NCI-H345 treated with DMSO at 0.1 percent for 48 hours (cell line): ENCODE results near the gene PPIE.

ENCODE experiments used
- DNase-seq: peaks from one replicate; lab custom pipeline; 2025; ENCODE audit not compliant: unreplicated experiment; lab: John Stamatoyannopoulos, UW

Gene PPIE

DNA sequence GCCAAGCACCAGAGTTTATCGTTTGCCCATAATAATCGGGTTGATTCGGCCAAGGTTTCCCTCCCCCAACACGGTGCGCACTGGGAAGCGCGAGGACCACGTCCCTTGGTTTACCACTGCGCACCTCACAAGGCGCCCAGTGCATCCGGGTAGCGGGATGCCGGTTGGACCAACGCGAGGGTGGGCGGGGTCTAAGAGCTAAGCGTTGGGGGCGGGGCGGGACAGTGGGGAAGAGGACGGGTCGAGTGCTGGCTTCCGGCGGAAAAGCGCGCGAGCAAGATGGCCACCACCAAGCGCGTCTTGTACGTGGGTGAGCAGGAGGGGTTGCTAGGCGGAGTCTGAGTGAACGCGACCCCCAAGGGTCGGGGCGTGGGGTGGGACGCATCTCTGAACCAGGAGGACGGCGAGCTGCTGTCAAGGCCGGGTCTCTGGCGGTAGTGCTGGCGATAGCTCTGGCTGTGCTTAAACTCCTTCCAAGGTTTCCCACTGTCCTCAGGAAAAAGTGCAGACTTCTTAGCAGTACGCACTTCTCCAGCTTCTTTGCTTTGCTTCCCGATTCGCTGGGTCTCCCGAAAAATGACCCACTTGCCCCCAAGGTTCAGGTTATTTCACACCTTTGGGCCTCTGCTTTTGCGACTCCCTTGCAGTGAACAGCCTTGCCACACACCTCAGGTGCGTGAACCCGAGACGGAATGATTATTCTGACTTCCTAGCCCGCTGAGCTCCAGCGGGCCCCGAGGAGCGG is at the start of gene PPIE:
Gene PPIE (plus strand): TSS at position 261 of the 745 bp plus-strand sequence. CDS start 19 bp downstream, at position 280.
- DNase-seq, result peak; percentile 93

DNA sequence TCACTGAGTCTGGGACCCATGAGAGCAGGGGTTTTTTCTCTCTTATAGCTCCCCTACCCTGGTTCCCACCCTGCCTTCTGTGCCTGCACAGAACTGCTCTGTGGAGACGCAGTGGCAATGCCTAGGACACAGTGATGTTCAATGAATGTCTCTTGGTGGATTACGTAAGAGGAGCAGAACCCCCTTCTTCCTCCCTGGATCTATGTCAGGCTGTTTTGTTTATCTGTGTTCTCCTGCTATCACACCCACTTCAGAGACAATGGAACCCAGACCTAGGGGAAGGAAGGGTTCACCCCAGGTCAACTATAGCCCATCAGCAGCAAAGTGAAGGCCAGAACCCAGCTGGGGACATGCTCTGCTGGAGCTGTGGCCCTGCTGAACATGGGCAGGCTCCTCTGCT is 49.5 kb upstream of the PPIE start:
- DNase-seq, result no peak

DNA sequence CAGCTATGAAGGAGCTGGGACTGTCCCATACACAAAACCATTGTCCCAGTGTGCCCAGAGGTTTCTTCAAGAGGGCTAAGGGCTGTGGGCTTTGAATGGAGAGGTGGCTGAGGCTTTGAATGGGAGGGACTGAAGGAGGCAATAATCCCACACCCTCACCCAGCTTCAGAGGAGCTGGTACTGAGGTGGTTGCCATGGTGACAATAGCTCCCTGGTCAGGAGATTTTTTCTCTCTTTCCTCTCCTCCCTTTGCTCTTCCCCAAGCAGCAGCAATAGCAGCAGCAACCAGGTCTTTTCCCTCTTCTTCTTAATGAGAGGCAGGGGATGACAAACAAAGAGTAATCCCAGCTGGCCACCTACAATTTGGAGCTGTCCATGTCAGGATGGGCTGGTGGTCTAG is 49.0 kb upstream of the PPIE start:
- DNase-seq, result no peak

DNA sequence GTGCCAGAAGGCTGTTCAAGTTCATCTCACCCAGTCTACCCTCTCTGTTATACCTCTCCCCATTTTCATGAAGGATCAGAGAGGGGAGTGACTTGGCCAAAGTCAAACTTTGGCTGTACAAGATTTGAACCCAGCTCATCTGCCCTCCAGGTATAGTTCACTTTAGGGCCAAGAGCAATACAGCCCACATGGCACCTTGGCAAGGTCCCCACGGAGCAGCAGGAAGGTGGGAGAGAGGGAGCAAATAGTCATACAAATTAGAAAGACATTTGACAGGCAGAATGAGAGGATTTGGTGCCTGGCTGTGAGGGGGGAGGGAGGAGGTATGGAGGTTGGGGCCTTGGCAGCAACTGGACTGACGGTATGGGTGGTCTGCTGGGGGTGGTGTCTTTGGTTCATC is 48.5 kb upstream of the PPIE start:
- no peak for DNase-seq

DNA sequence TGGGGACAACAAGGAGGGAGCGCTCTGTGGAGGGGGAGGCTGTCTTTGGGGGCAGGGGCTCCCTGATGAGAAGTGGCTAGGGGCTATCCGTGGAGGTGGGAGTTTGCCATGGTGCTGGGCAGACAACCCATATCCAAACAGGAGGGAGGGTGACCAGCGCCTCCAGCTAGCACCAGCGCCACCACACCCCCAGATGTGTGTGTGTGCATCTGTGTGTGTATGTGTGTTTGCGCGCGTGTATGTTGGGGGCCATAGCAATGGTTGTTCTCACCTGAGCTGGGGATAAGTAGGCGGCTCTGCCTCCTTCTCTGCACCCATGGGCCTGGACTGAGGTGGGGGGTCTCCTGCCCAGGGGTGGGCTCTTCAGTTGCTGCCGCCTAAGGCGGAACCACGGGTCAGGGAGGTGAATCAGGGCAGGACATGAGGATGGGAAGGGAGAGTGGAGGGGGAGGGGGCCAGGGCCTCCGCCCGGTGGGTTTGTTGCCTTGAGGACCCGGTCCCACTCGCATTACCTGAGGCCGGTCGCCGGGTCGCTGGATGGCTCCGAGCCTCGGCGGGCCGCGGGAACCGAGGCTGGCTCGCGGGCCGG is 47.8 kb upstream of the PPIE start:
- no peak for DNase-seq

DNA sequence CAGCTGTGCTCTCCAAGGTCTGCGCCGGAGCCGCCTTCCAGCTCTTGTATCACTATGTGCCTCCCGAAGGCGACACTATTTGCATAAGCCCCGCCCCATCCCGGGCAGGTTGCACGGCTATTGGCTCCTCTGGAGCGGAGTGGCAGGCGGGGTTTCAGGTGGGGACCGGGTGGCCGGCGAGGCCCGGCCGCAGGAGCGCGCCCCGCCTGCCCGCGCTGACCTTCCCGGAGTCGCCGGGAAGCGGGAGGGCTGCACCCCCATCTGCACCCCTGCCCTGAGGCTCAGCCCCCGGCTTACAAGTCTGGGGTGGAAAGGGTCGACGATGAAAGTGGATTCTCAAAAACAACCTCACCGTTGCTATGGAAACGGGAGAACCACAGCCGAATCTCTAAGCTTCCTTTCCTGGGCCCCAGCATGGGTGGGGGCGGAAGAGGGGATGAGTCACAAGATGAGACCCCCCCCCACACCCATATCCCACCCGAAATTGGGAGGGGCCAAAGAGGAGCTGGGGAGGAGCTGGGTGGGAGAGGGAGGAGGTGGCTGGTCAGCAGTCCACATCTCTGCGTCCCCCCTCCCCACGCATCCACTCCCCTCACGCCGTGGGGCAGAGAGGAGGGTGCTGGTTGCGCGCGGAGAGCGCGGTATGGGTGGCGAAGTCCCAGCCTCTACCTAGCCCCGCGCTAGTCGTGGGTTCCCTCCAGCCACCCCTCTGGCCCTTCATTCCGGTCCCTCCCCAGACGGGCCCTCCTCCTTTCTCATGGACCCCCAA is 47.1 kb upstream of the PPIE start, which contains the start of gene HPCAL4:
Gene HPCAL4 (minus strand): TSS at position 51 of the 769 bp plus-strand sequence. CDS start 6,830 bp downstream, outside the sequence.
- DNase-seq, result peak; percentile 49

DNA sequence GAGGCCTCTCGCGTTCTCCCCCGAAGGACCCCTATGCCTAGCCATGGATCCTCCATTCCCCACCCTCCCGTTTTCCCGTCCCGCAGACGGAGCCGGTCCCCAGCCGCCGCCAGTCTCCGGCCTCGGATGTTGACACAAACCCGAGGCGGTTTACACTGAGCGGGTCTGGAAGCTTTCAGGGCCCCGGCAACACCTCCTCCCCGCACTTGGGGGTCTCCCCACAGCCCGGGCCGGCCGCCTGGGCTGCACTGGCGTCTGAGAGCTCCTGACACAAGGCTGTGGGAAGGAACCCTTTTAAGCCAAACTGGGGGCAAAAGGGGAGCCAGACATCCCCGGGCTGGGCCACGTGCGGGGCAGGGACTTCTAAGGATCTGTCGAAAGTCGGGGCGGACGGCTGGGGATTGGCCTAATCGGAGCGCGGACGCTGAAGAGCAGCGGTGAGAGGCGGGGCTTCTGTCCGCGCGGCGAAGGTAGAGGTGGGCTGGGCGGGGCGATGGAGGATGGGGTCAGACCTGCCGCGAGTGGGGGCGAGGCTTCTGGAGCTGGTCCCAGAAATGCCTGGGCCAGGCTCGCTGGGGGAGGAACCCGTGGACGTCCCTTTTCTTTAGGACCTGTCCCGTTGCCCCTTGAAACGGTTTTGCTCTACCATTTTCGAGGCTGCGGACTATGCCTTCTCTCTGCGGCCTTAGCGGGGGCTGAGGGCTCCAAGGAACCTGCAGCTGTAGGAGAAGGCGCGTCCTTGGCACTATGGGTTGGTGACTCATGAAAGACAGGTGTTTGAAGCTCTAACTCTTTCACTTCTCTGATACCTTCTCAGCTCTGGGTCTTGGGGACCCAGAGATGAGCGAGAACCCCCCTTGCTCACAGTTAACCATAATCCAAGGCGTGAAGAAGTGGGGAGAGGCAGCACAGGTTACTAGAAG is 46.3 kb upstream of the PPIE start:
- DNase-seq, result no peak

DNA sequence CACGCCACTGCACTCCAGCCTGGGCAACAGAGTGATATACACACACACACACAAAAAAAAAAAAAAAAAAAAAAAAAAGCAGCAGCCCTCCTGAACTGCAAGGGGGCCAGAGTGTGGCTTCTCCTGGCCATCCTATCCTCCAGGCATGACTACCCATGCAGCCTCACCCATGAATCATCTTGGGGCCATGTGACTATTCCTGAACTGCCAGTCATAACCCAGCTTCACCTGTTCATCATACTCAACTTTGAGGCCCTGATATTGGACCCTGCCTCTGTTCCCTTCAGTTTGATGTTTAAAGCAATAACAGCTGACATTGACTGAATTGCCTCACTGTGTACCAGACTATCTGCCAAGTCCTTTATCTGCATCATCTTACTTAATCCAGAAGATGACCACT is 44.7 kb upstream of the PPIE start:
- no peak for DNase-seq

DNA sequence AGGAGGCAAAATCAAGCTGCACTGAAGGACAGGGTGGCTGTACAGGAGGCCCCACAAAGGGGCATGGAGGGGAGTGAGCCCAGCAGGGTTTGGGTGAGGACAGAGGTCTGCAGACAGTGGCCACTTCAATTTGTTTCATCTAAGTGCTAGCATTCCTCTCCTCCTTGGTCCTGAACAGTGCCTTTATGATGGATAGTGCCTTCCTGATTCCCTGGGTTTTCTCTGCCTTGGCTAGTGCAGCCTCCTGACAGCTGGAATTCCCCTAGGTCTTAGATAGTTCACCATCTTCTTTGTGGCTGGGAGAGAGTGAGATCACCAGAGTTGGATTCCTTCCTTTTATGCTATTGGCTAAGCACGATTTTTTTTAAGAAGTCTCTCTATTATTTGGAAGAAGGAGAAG is 43.7 kb upstream of the PPIE start:
- no peak for DNase-seq

DNA sequence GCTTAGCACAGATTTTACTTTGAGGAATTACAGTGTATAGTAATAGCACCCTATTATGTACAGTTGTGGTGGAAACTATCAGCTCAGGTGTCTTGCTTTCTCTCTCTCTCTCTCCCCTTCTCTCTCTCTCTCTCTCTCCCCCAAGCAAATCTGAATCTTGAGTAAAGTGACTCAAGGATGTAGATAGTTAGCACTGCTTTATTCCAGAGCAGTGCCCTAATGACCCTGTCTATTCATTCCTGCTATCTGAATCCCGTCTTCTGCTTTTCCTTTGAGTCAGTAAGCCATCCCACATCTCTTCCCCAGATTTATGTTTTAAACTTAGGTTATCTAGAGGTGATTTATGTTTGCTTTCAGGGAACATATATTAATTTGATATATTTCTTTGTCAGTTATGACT is 42.2 kb upstream of the PPIE start:
- DNase-seq, result no peak

DNA sequence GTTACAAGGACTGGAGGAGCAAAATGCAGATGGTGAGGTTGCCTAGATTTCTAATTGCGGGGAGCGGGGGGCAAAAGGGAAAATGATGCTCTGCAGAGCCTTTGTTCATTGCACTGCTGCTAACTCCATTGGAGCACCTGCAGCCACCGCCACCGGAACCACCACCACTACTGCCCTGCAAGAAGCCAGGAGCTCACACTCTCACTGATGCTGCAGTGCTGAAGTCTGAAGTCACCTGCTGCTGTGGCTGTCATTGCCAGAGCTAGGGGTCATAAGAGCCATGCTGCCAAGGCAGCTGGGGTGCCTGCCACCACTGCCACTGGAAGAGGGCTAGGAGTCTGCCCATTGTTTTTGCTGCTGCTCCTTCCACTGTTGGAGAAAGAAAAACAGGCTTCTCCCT is 40.1 kb upstream of the PPIE start:
- no peak for DNase-seq

DNA sequence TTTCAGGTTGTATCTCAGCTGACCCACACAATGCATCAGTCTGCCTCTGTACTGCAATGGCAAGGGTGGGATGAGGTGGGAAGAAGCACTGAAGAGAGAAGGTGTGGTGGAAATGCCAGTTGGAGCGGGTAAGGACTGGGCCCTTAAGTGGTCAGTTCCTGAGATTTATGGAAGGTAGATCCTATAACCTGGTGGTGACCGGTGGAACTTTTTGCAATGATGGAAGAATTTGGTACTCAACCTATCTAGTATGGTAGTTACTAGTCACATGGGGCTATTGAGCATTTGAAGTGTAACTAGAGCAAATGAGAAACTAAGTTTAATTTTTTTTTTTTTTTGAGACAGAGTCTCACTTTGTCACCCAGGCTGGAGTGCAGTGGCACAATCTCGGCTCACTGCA is 39.3 kb upstream of the PPIE start:
- no peak for DNase-seq

DNA sequence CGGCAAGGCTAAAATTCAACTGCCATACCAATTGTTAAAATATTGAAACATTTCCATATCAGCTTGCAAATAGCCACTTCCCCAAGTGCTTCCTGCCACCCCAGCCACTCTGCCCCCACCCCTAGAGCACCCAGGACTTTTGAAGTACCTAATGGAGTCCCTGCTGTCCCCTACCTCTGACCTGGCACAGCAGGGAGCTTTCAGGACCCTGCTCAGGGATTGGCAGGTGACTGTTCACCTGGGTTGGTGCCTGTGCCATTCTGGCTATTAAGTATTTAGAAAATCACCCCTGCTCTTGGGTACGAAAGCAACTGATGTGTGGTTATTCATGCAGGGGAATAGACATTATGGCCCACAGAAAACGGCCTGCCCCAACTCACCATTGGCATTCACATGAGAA is 38.3 kb upstream of the PPIE start:
- DNase-seq, result no peak

DNA sequence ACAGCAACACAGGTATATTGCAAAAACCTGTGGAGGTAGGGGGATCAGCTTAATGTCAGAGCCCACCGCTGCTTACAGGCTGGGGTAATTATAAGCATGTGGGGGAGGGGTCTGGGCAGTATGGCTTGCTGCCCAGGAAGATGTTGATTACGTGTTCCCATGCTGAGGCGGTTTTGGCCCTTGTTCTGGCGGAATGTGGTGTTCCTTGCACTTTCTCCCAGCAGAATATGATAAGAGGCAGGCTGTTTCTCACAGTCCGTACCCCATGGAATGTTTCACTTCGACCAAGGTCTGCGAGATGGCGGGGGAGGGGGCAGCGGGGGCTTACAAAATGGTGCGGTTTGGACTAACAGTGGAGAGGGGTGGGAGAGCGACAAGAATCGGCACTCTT is 37.6 kb upstream of the PPIE start:
- DNase-seq, result no peak

DNA sequence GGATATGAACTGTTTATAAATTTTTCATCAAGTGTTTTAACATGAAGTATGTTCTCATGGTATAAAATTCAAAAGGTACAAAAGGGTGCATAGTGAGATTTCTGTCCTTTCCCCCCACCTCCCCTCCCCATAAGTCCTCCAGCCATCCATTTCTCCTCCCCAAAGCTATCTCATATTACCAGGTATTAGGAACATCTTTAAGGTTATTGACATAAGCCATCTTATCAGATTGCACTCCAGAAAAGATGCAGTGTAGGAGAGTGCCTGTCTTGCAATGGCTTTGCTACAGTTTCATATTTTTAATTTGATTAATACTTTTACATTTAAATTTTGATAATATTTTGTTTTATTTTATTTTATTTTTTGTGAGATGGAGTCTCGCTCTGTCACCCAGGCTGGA is 33.9 kb upstream of the PPIE start:
- DNase-seq, result no peak

DNA sequence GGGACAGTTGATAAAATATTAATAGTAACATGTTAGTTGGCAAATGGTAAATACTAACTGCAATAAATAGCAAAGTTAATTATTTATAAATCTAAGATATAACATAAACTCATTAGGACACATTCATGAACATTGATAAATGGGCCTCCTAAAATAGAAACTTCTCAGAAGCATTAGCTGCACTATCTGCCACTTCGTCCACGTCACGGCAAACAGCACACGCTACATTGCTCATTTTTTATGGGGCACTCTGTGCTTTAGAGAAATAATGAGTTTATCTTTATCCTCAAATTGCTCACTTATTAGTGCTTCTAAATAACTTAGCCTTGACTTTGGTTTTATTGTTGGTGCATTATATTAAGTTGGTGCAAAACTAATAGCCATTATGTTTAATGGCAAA is 31.2 kb upstream of the PPIE start:
- DNase-seq, result no peak

DNA sequence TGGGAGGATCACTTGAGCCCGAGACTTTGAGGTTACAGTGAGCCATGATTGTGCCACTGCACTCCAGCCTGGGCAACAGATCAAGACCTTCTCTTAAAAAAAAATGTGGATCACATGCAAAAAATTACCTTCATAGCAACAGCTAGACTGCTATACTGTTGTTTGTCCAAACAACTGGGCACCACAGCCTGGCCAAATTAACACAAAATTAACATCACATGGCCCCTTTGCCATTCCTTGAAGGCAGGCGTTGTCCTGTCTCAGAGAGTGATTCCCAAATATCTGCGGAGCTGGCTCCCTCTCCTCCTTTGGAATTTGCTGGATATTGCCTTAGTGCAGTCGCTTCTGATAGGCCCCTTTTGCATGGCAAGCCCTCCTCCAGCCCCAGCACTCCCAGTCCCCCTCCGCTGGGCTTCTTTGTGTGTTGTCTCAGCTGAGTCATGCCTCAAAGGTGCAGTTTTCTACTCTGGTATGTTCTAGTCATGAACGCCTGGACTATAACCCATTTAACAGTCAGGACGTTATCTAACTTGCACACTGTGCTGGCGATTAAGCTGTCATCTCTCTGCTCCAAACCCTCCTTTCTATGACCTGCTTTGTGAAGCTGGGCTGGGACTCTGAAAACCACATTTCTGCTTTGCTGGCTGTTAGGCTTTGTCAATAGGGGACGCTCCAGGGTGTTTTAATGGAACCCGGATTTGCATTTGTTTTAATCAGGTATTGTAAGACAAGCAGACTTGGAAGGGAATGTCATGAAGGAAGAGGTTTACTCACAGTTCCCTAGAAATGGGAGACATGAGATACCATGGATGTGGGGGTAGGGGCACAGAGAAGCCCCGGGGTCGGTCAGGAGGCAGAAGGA is 27.3 kb upstream of the PPIE start:
- no peak for DNase-seq

DNA sequence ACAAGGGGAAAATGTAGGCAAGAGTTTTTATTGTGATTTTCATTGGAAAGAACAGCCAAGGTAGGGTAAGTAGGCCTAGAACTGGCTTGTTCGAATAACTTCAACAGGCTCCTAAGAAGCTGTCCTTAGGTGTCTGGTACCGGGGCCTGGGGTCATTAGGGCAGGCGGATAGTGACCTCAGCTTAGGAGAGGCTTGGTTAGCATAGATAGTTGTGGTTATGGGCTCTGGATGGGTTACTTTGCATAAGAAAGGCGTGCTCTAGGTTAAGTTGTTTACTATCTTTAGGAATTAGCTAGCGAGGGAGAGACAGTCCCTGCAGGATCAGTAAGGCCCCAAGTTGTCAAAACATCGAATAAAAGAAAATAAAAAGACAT is 26.7 kb upstream of the PPIE start:
- DNase-seq, result no peak

DNA sequence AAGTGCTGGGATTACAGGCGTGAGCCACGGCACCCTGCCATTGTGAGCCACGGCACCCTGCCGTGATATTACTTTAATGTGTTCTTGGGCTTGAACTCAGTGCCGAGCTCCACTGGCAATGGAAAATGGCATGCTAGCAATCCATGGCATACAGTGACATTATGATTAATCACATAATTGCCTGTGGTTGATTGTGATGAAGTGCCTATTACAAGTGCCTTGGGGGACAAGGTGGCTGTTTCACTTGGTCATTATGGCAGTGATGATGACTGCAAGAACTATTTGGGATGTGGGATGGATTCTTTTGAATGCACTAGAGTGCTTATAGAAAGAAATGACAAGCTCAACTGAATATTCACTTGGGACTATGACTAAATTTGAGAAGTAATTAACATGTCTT is 25.1 kb upstream of the PPIE start:
- DNase-seq, result no peak

DNA sequence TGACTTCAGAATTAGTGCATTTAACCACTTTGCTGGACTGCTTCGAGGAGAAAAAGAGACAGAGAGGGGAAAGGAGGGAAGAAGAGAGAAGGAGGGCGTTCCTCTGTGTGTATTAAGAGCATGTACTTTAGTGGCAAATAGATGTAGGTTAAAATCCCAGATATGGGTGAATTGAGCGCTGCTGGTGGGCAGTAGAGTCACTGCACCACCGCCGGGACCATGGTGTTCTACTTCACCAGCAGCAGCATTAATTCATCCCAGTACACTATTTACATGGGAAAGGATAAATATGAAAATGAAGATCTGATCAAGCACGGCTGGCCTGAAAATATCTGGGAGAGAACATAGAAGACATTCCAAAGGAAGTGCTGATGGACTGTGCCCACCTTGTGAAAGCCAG is 20.9 kb upstream of the PPIE start:
- DNase-seq, result no peak
